IMR-90 (cell line): ENCODE data around the gene SARDH.

ENCODE experiments used
- CEBPB ChIP-seq: IDR thresholded peaks from 2 replicates; pipeline ENCODE4 v1.6.1; 2012; ENCODE audit warnings: low read depth, low read length, improper control_type of control experiment
- CHD1 ChIP-seq: IDR thresholded peaks from 2 replicates; pipeline ENCODE4 v1.6.1; 2012; ENCODE audit warnings: low read depth, low read length, improper control_type of control experiment
- MAZ ChIP-seq: IDR thresholded peaks from 2 replicates; pipeline ENCODE4 v1.6.1; 2012; ENCODE audit warnings: low read depth, mild to moderate bottlenecking, low read length, improper control_type of control experiment, moderate library complexity, borderline replicate concordance
- MXI1 ChIP-seq: IDR thresholded peaks from 2 replicates; pipeline ENCODE4 v1.6.1; 2012; ENCODE audit warnings: low read depth, mild to moderate bottlenecking, low read length, moderate library complexity, borderline replicate concordance
- POLR2A ChIP-seq: IDR thresholded peaks from 2 replicates; pipeline ENCODE4 v1.6.1; 2012; ENCODE audit warnings: mild to moderate bottlenecking, low read depth, low read length
- RAD21 ChIP-seq: IDR thresholded peaks from 2 replicates; pipeline ENCODE4 v1.6.1; 2012; ENCODE audit warnings: low read length, improper control_type of control experiment
- RCOR1 ChIP-seq: IDR thresholded peaks from 2 replicates; pipeline ENCODE4 v1.6.1; 2012; ENCODE audit warnings: mild to moderate bottlenecking, low read length, improper control_type of control experiment; ENCODE audit not compliant: insufficient replicate concordance
- SMC3 ChIP-seq: fragments of 150-350 bp; IDR thresholded peaks from 2 replicates; pipeline ENCODE4 v1.6.1; 2016; ENCODE audit warnings: low read depth, mild to moderate bottlenecking, antibody characterized with exemption, low read length, moderate library complexity
- TF ChIP-seq, protein P1 (sequence below): conservative IDR thresholded peaks from 2 replicates; pipeline ENCODE4 v1.5.1; 2012; ENCODE audit warnings: mild to moderate bottlenecking, low read depth, low read length, improper control_type of control experiment
- TF ChIP-seq, protein P2 (sequence below): fragments of 150-350 bp; IDR thresholded peaks from 2 replicates; pipeline ENCODE4 v1.6.1; 2016; ENCODE audit warnings: low read depth, mild to moderate bottlenecking, low read length, moderate library complexity, borderline replicate concordance

DNA sequence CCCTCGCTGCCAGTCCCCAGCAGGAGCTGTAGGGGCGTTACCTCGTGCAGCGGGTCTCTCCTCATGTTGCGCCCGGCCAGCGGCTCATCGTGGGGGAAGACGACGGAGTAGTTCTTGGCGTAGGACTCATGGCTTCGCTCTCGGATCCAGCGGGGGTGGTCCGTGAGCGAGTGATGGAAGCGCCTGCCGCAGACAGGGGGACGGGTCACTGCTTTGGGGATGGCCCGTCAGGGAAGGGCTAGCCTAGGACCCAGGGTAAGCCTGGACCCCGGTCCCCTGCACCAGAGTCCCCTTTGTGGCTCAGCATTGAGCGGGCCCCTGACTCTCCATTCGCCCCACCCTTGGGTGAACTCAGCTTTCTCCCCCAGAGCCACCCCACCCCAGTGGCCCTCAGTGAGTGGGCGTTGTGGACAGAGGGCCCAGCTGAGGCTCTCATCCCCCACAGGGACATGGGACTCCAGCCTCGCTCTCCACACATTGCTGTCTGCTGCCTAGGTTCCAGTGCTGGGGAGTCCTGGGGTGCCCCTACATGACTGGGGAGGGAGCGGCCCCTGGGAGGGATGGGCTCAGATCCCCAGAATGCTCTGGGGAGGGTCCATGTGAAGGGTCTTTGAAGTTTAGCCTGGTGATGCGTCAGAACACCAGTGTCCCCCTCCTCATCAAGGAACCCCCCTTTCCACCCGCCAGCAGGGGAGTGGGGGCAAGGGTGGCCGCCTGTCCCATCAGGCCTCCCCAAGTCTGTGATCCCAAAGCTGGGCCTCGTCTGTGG is 29.7 kb downstream of the SARDH start:
- no peak for TF ChIP-seq POLR2A
- TF ChIP-seq, protein P1, sequence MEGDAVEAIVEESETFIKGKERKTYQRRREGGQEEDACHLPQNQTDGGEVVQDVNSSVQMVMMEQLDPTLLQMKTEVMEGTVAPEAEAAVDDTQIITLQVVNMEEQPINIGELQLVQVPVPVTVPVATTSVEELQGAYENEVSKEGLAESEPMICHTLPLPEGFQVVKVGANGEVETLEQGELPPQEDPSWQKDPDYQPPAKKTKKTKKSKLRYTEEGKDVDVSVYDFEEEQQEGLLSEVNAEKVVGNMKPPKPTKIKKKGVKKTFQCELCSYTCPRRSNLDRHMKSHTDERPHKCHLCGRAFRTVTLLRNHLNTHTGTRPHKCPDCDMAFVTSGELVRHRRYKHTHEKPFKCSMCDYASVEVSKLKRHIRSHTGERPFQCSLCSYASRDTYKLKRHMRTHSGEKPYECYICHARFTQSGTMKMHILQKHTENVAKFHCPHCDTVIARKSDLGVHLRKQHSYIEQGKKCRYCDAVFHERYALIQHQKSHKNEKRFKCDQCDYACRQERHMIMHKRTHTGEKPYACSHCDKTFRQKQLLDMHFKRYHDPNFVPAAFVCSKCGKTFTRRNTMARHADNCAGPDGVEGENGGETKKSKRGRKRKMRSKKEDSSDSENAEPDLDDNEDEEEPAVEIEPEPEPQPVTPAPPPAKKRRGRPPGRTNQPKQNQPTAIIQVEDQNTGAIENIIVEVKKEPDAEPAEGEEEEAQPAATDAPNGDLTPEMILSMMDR, result no peak
- TF ChIP-seq, protein P2, sequence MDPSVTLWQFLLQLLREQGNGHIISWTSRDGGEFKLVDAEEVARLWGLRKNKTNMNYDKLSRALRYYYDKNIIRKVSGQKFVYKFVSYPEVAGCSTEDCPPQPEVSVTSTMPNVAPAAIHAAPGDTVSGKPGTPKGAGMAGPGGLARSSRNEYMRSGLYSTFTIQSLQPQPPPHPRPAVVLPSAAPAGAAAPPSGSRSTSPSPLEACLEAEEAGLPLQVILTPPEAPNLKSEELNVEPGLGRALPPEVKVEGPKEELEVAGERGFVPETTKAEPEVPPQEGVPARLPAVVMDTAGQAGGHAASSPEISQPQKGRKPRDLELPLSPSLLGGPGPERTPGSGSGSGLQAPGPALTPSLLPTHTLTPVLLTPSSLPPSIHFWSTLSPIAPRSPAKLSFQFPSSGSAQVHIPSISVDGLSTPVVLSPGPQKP, result no peak
- TF ChIP-seq RAD21, result no peak
- TF ChIP-seq CEBPB, result no peak
- no peak for TF ChIP-seq CHD1
- TF ChIP-seq MAZ, result no peak
- no peak for TF ChIP-seq RCOR1
- no peak for TF ChIP-seq MXI1
- TF ChIP-seq SMC3, result no peak
